GM18907 (cell line): Measurements from ENCODE around the gene CARM1.
A peak's percentile ranks its signal among the peaks of the same experiment; 100 is the strongest.
"Not testable (repeated sequence)": the region's sequence is repeated elsewhere in the genome, so short reads cannot be mapped to it uniquely, and the experiment has no call there.

Experiments used
- ATAC-seq: cut with Tn5 transposase; IDR thresholded peaks from one replicate; pipeline ENCODE4 v1.9.1; 2021; ENCODE audit warnings: mild to moderate bottlenecking, moderate library complexity; ENCODE audit not compliant: unreplicated experiment

Gene CARM1

GRCh38 chr19:10872546-10873107, 1.3 kb downstream of the CARM1 start:
- ATAC-seq, result no peak

- ATAC-seq, result no peak
Measured at GRCh38 chr19:10874024-10874423, 2.7 kb downstream of the CARM1 start.

- ATAC-seq, result peak; percentile 57
Measured at GRCh38 chr19:10876459-10877240, 5.3 kb downstream of the CARM1 start.

GRCh38 chr19:10877608-10878007, 6.3 kb downstream of the CARM1 start:
- not testable (repeated sequence) for ATAC-seq

- no peak for ATAC-seq
Measured at GRCh38 chr19:10878253-10878652, 6.9 kb downstream of the CARM1 start.

GRCh38 chr19:10881403-10882107, 10.2 kb downstream of the CARM1 start:
- ATAC-seq, result no peak

GRCh38 chr19:10882108-10882457, 10.7 kb downstream of the CARM1 start:
- no peak for ATAC-seq

- ATAC-seq, result no peak
Measured at GRCh38 chr19:10884274-10884673, 12.9 kb downstream of the CARM1 start.

GRCh38 chr19:10885201-10886169, 14.1 kb downstream of the CARM1 start:
- ATAC-seq, result no peak

GRCh38 chr19:10887616-10888367, 16.4 kb downstream of the CARM1 start:
- ATAC-seq, result no peak

GRCh38 chr19:10888421-10888866, 17.1 kb downstream of the CARM1 start:
- no peak for ATAC-seq

- no peak for ATAC-seq
Measured at GRCh38 chr19:10889880-10890279, 18.5 kb downstream of the CARM1 start.

- no peak for ATAC-seq
Measured at GRCh38 chr19:10891405-10892086, 20.2 kb downstream of the CARM1 start.

- no peak for ATAC-seq
Measured at GRCh38 chr19:10892256-10892655, 20.9 kb downstream of the CARM1 start.

GRCh38 chr19:10894911-10895213, 23.5 kb downstream of the CARM1 start:
- ATAC-seq, result no peak

- no peak for ATAC-seq
Measured at GRCh38 chr19:10895363-10895762, 24.0 kb downstream of the CARM1 start.

- no peak for ATAC-seq
Measured at GRCh38 chr19:10895920-10896319, 24.6 kb downstream of the CARM1 start.

- no peak for ATAC-seq
Measured at GRCh38 chr19:10896851-10897526, 25.6 kb downstream of the CARM1 start.

GRCh38 chr19:10898633-10899032, 27.3 kb downstream of the CARM1 start:
- no peak for ATAC-seq
